HepG2 (cell line): ENCODE data around the gene YAP1. TPM values are rescaled to one million over a fixed set of nuclear protein-coding genes. Genes with fewer than 3 reads are reported as not detected.

ENCODE experiments used
- HNRNPL ChIP-seq: fragments of 200-400 bp; formaldehyde crosslinking; IDR thresholded peaks from 2 replicates; pipeline ENCODE4 v1.6.1; 2017; ENCODE audit warnings: mild to moderate bottlenecking, low read depth, low read length
- IRF2 ChIP-seq: IDR thresholded peaks from 2 replicates; pipeline ENCODE4 v1.6.1; 2018; ENCODE audit warnings: missing genetic modification reagents, missing compliant biosample characterization
- JDP2 ChIP-seq: sonication (generic); formaldehyde crosslinking; IDR thresholded peaks from 2 replicates; pipeline ENCODE4 v1.8.1; 2022; ENCODE audit warnings: missing genetic modification reagents, borderline replicate concordance
- JUN ChIP-seq: sonication (generic); formaldehyde crosslinking; IDR thresholded peaks from 2 replicates; pipeline ENCODE4 v1.4.0; 2020; ENCODE audit warnings: mild to moderate bottlenecking, missing genetic modification reagents
- MATR3 ChIP-seq: sonication (generic); formaldehyde crosslinking; IDR thresholded peaks from 2 replicates; pipeline ENCODE4 v1.4.0; 2020; ENCODE audit warnings: missing genetic modification reagents
- MBD4 ChIP-seq: IDR thresholded peaks from 2 replicates; pipeline ENCODE4 v1.6.1; 2012; ENCODE audit warnings: low read length, inconsistent platforms, borderline replicate concordance
- NKX3-1 ChIP-seq: sonication (generic); formaldehyde crosslinking; IDR thresholded peaks from 2 replicates; pipeline ENCODE4 v1.5.0; 2020; ENCODE audit warnings: missing genetic modification reagents
- NR2C2 ChIP-seq: sonication (generic); formaldehyde crosslinking; IDR thresholded peaks from 2 replicates; pipeline ENCODE4 v1.4.0; 2020; ENCODE audit warnings: missing genetic modification reagents, mild to moderate bottlenecking, moderate library complexity, borderline replicate concordance
- RAD51 ChIP-seq: fragments of 450-650 bp; IDR thresholded peaks from 2 replicates; pipeline ENCODE4 v1.6.1; 2016; ENCODE audit warnings: borderline replicate concordance
- RBFOX2 ChIP-seq: fragments of 200-400 bp; formaldehyde crosslinking; IDR thresholded peaks from 2 replicates; pipeline ENCODE4 v1.6.1; 2017; ENCODE audit warnings: low read depth, mild to moderate bottlenecking, low read length
- SETDB1 ChIP-seq: sonication (generic); formaldehyde crosslinking; IDR thresholded peaks from 2 replicates; pipeline ENCODE4 v1.5.1; 2020; ENCODE audit warnings: missing genetic modification reagents, mild to moderate bottlenecking, borderline replicate concordance
- SNAPC2 ChIP-seq: sonication (generic); formaldehyde crosslinking; IDR thresholded peaks from 2 replicates; pipeline ENCODE4 v1.8.1; 2022; ENCODE audit warnings: mild to moderate bottlenecking, missing genetic modification reagents
- STAG1 ChIP-seq: sonication (generic); formaldehyde crosslinking; IDR thresholded peaks from 2 replicates; pipeline ENCODE4 v1.4.0; 2020; ENCODE audit warnings: missing genetic modification reagents
- ZBTB21 ChIP-seq: sonication (generic); formaldehyde crosslinking; IDR thresholded peaks from 2 replicates; pipeline ENCODE4 v1.4.0; 2020; ENCODE audit warnings: missing genetic modification reagents
- ZNF180 ChIP-seq: sonication (generic); formaldehyde crosslinking; IDR thresholded peaks from 2 replicates; pipeline ENCODE4 v1.4.0; 2020; ENCODE audit warnings: low read depth, missing genetic modification reagents, borderline replicate concordance
- ZNF296 ChIP-seq: sonication (generic); formaldehyde crosslinking; conservative IDR thresholded peaks from 2 replicates; pipeline ENCODE4 v1.5.0; 2020; ENCODE audit warnings: mild to moderate bottlenecking, missing genetic modification reagents
- ZNF550 ChIP-seq: sonication (generic); formaldehyde crosslinking; IDR thresholded peaks from 2 replicates; pipeline ENCODE4 v1.4.0; 2020; ENCODE audit warnings: mild to moderate bottlenecking, missing genetic modification reagents, borderline replicate concordance
- ZNF7 ChIP-seq: IDR thresholded peaks from 2 replicates; pipeline ENCODE4 v1.6.1; 2016; ENCODE audit warnings: missing biosample characterization, missing genetic modification reagents
- polyA plus RNA-seq, 8 experiments: library from polyadenylated mRNA; depleted of rRNA in 3 of 8; stranded (reverse) in 7 of 8; unstranded in 1 of 8; fragments of >200 nt; fragmentation: Illumina TruSeq in 4 of 8; extraction: Trizol in 4 of 8; gene quantifications; 2 replicates each; pipeline versions ENCODE4 v1.2.1 to v1.2.3, GENCODE V29; 2011 to 2016; ENCODE audit warnings: low read depth in 4 of 8, missing spikeins in 1 of 8, mixed read lengths in 1 of 8; ENCODE audit not compliant: insufficient read depth in 1 of 8
- total RNA-seq, 5 experiments: library from RNA; depleted of rRNA; stranded (reverse); fragments of >200 nt; fragmentation: Illumina TruSeq; extraction: Trizol; gene quantifications; 2 replicates each; pipeline ENCODE4 v1.2.3, GENCODE V29; 2016; ENCODE audit warnings: low read depth in 1 of 5
- TF ChIP-seq, protein P1 (sequence below): sonication (generic); formaldehyde crosslinking; IDR thresholded peaks from 2 replicates; pipeline ENCODE4 v1.5.1; 2020; ENCODE audit warnings: missing genetic modification reagents, mild to moderate bottlenecking, borderline replicate concordance
- TF ChIP-seq, protein P2 (sequence below): sonication (generic); formaldehyde crosslinking; IDR thresholded peaks from 2 replicates; pipeline ENCODE4 v1.8.0; 2022; ENCODE audit warnings: mild to moderate bottlenecking, missing genetic modification reagents; ENCODE audit not compliant: insufficient replicate concordance
- TF ChIP-seq, protein P3 (sequence below): IDR thresholded peaks from 2 replicates; pipeline ENCODE4 v1.6.1; 2016
- TF ChIP-seq, protein P4 (sequence below): sonication (generic); formaldehyde crosslinking; IDR thresholded peaks from 2 replicates; pipeline ENCODE4 v1.9.0; 2021; ENCODE audit warnings: missing genetic modification reagents, mild to moderate bottlenecking, borderline replicate concordance
- TF ChIP-seq, protein P5 (sequence below): sonication (generic); formaldehyde crosslinking; IDR thresholded peaks from 2 replicates; pipeline ENCODE4 v1.5.0; 2020; ENCODE audit warnings: mild to moderate bottlenecking, low read depth, missing genetic modification reagents, borderline replicate concordance

YAP1 gene
- total and polyA plus RNA-seq, 2 of the 13 experiments (the other 11 are each of a cell fraction or from before 2014, with no cell fraction given), result 59.5 to 91.0 TPM

GRCh38 chr11:102111787-102112508 lies 1.7 kb downstream of the YAP1 start (continued):
- TF ChIP-seq NR2C2 (CRISPR knock-in tag) (0 out of 2 replicates have a peak, but pooled peaks have one; percentile 5), ZNF180 (CRISPR knock-in tag) (no peak), ZNF296 (CRISPR knock-in tag) (no peak), ZNF550 (CRISPR knock-in tag) (no peak), SETDB1 (CRISPR knock-in tag) (no peak), RBFOX2 (no peak), JUN (CRISPR knock-in tag) (peak; percentile 49; the same call in 1 of the 2 replicates), JDP2 (CRISPR knock-in tag) (no peak; the same call in 1 of the 2 replicates), STAG1 (no peak), IRF2 (CRISPR knock-in tag) (no peak), NKX3-1 (CRISPR knock-in tag) (no peak), MBD4 (no peak), HNRNPL (0 out of 2 replicates have a peak, but pooled peaks have one; percentile 2), SNAPC2 (CRISPR knock-in tag) (no peak; the same call in 1 of the 2 replicates), MATR3 (CRISPR knock-in tag) (no peak), ZBTB21 (CRISPR knock-in tag) (no peak), RAD51 (no peak), ZNF7 (CRISPR knock-in tag) (no peak)
- TF ChIP-seq, protein P1, sequence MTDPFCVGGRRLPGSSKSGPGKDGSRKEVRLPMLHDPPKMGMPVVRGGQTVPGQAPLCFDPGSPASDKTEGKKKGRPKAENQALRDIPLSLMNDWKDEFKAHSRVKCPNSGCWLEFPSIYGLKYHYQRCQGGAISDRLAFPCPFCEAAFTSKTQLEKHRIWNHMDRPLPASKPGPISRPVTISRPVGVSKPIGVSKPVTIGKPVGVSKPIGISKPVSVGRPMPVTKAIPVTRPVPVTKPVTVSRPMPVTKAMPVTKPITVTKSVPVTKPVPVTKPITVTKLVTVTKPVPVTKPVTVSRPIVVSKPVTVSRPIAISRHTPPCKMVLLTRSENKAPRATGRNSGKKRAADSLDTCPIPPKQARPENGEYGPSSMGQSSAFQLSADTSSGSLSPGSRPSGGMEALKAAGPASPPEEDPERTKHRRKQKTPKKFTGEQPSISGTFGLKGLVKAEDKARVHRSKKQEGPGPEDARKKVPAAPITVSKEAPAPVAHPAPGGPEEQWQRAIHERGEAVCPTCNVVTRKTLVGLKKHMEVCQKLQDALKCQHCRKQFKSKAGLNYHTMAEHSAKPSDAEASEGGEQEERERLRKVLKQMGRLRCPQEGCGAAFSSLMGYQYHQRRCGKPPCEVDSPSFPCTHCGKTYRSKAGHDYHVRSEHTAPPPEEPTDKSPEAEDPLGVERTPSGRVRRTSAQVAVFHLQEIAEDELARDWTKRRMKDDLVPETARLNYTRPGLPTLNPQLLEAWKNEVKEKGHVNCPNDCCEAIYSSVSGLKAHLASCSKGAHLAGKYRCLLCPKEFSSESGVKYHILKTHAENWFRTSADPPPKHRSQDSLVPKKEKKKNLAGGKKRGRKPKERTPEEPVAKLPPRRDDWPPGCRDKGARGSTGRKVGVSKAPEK (CRISPR knock-in tag), result 0 out of 2 replicates have a peak, but pooled peaks have one; percentile 78
- TF ChIP-seq, protein P2, sequence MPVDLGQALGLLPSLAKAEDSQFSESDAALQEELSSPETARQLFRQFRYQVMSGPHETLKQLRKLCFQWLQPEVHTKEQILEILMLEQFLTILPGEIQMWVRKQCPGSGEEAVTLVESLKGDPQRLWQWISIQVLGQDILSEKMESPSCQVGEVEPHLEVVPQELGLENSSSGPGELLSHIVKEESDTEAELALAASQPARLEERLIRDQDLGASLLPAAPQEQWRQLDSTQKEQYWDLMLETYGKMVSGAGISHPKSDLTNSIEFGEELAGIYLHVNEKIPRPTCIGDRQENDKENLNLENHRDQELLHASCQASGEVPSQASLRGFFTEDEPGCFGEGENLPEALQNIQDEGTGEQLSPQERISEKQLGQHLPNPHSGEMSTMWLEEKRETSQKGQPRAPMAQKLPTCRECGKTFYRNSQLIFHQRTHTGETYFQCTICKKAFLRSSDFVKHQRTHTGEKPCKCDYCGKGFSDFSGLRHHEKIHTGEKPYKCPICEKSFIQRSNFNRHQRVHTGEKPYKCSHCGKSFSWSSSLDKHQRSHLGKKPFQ (CRISPR knock-in tag), result no peak
- TF ChIP-seq, protein P3, sequence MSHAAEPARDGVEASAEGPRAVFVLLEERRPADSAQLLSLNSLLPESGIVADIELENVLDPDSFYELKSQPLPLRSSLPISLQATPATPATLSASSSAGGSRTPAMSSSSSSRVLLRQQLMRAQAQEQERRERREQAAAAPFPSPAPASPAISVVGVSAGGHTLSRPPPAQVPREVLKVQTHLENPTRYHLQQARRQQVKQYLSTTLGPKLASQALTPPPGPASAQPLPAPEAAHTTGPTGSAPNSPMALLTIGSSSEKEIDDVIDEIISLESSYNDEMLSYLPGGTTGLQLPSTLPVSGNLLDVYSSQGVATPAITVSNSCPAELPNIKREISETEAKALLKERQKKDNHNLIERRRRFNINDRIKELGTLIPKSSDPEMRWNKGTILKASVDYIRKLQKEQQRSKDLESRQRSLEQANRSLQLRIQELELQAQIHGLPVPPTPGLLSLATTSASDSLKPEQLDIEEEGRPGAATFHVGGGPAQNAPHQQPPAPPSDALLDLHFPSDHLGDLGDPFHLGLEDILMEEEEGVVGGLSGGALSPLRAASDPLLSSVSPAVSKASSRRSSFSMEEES (CRISPR knock-in tag), result peak; percentile 60
- TF ChIP-seq, protein P4, sequence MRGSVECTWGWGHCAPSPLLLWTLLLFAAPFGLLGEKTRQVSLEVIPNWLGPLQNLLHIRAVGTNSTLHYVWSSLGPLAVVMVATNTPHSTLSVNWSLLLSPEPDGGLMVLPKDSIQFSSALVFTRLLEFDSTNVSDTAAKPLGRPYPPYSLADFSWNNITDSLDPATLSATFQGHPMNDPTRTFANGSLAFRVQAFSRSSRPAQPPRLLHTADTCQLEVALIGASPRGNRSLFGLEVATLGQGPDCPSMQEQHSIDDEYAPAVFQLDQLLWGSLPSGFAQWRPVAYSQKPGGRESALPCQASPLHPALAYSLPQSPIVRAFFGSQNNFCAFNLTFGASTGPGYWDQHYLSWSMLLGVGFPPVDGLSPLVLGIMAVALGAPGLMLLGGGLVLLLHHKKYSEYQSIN (CRISPR knock-in tag), result no peak
- TF ChIP-seq, protein P5, sequence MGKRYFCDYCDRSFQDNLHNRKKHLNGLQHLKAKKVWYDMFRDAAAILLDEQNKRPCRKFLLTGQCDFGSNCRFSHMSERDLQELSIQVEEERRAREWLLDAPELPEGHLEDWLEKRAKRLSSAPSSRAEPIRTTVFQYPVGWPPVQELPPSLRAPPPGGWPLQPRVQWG (CRISPR knock-in tag), result no peak
